Measurements from ENCODE around the gene IL25.
"Not testable (repeated sequence)": the region's sequence is repeated elsewhere in the genome, so short reads cannot be mapped to it uniquely, and the experiment has no call there.

IL25 gene

GRCh38 chr14:23414906-23415820 lies 42.6 kb downstream of the IL25 start:
- DNase-seq = no peak

GRCh38 chr14:23415821-23416778 lies 43.5 kb downstream of the IL25 start:
- no peak for DNase-seq

- no peak for DNase-seq
Observed at GRCh38 chr14:23416801-23417200, 44.2 kb downstream of the IL25 start.

- DNase-seq = not testable (repeated sequence)
Observed at GRCh38 chr14:23417269-23417668, 44.7 kb downstream of the IL25 start.

GRCh38 chr14:23418021-23418420 lies 45.4 kb downstream of the IL25 start:
- no peak for DNase-seq

GRCh38 chr14:23419646-23420045 lies 47.0 kb downstream of the IL25 start:
- DNase-seq = not testable (repeated sequence)

GRCh38 chr14:23421594-23421993 lies 49.0 kb downstream of the IL25 start:
- no peak for DNase-seq

- DNase-seq = no peak
Observed at GRCh38 chr14:23423657-23424056, 51.0 kb downstream of the IL25 start.

GRCh38 chr14:23425169-23425568 lies 52.6 kb downstream of the IL25 start:
- DNase-seq = no peak

GRCh38 chr14:23425798-23426197 lies 53.2 kb downstream of the IL25 start:
- DNase-seq = not testable (repeated sequence)
